HL-60/S4 treated with retinoic acid at 250 ng/mL for 4 days and 3 days (cell line): ENCODE data around the gene ABCB9.
"Not testable (repeated sequence)": the region's sequence is repeated elsewhere in the genome, so short reads cannot be mapped to it uniquely, and the experiment has no call there.

Source experiments
- in situ Hi-C: fragments of 300-500 bp; cut with MboI; formaldehyde crosslinking; loops from 2 replicates; pipeline ENCODE4 v1.7.0; 2022; ENCODE audit warnings: low sequenced_read_pairs

Gene ABCB9

GRCh38 chr12:122903693-122904034, 62.6 kb downstream of the ABCB9 start:
- in situ Hi-C loops: no loop called here

DNA sequence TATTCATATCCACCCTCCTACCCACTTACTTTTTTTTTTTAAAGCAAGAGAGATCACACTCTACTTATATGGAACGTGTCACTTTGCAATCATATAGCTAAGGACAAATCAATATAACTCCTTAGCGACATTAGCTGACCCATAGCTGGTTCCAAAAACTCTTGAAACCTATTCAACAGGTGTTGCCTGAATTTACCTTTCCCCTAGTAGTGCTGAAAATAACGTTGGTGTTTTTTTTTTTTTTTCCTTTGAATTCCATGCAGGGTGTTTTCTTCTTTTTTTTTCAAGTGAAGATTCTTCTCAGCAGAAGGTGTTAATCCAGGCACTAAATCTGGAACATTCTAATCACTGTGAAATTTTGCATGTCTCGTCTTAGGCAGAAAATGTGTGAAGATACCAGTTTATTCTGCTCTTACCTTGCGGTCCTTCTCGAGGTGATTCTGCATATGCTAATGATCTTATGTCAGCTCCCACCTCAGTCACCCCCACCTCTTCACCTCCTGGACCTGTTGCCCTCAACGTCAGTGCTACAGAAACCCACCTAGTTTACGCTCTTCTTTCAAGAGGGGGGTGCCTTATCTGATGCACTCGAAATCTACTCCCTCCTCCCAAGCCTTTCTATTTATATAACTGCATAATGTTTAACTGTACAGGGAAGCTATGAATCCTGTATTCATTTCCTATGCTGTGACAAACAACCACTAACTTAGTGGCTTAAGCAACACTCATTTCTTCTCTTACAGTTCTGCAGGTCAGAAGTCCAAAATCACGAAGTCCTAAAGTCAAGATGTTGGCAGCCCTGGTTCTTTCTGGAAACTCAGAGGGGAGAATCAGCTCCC, 63.2 kb downstream of the ABCB9 start:
- in situ Hi-C loops: no loop called here

GRCh38 chr12:122899887-122900286, 66.4 kb downstream of the ABCB9 start:
- in situ Hi-C loops: no loop called here

- in situ Hi-C loops: no loop called here
These were observed 69.6 kb downstream of the ABCB9 start for GRCh38 chr12:122896662-122897061.

- in situ Hi-C loops: no loop called here
These were observed 70.3 kb downstream of the ABCB9 start, which contains the start of gene VPS37B for GRCh38 chr12:122895704-122896636. Gene VPS37B, minus strand, starts transcription at chr12:122896124. Its CDS starts 62 bp downstream, at chr12:122896062.

DNA sequence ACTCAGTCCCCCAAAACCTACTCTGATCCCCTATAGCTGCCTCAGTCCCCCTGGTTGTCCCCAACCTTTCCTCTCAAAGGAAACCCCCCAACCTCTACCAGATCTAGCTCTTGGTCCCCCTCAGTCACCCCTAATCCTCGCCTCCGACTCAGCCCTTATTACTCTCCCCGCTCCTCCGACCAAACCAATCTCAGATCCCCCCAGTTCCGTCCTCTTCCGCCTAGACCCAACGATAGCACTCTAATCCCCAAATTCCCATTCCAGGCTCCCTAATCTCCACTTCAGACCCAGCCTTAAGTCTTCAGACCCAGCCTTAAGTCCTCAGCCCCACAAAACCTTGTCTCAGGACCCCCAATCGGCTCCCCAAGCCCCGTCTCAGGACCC, 71.0 kb downstream of the ABCB9 start:
- in situ Hi-C loops: no loop called here

- in situ Hi-C loops: no loop called here
These were observed 71.8 kb downstream of the ABCB9 start for GRCh38 chr12:122894193-122895121.

- in situ Hi-C loops: no loop called here
These were observed 72.8 kb downstream of the ABCB9 start for GRCh38 chr12:122893208-122894153.

DNA sequence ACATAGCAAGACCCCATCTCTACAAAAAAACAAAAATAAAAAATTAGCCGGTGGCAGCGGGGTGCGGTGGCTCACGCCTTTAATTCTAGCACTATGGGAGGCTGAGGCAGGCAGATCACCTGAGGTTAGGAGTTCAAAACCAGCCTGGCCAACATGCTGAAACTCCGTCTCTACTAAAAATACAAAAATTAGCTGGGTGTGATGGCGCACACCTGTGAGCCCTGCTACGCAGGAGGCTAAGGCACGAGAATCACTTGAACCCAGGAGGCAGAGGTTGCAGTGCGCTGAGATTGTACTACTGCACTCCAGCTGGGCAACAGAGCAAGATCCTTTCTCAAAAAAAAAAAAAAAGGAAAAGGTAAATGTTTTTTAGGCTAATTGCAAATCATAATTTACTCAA, 73.5 kb downstream of the ABCB9 start:
- in situ Hi-C loops: not testable (repeated sequence)

- in situ Hi-C loops: no loop called here
These were observed 74.4 kb downstream of the ABCB9 start for GRCh38 chr12:122891661-122892525.

DNA sequence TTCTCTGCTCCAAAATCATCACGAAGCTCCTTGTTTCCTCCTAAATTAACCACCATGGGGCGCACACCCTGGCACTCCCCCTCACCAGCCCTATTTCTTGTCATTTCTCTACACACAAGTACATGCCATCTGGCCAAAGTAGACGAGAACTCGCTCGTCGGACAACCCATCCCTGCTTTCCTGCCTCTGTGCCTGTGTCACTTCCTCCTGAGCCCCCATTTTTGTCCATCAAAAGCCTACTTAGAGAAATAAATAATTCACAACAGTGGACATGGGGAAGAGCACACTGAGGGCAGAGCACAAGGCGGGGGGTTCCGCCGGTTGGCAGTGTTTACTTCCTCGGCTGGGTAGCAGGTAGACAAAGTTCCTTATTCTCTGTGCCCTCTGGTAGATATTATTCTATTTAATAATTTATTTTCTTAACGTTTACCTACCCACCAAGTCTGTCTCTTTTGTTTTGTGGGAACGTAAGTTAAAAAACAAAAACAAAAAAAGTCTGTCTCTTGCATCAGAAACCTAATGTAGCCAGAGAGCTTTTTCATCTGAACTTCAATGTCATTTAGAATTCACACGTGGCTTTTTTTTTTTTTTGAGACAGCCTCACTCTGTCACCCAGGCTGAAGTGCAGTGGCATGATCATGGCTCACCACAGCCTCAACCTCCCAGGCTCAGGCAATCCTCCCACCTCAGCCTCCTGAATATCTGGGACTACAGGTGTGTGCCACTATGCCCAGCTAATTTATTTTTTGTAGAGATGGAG, 76.3 kb downstream of the ABCB9 start:
- in situ Hi-C loops: no loop called here

- in situ Hi-C loops: no loop called here
These were observed 78.0 kb downstream of the ABCB9 start for GRCh38 chr12:122888232-122888752.

DNA sequence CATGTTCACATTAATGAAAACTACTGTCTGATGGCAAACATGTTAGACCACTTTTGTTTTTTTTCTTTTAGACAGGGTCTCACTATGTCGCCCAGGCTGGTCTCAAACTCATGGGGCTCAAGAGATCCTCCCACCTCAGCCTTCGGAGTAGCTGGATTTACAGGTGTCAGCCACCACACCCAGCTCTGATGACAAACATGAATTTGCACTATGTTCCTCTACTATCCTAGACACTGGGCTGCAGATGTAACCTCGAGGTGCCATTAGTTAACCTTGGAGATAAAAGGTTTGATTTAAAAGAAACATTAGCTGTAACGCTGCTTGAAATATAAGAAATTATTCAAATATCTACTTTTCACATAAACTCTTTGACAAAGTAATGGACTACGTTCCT, 78.4 kb downstream of the ABCB9 start:
- in situ Hi-C loops: no loop called here

DNA sequence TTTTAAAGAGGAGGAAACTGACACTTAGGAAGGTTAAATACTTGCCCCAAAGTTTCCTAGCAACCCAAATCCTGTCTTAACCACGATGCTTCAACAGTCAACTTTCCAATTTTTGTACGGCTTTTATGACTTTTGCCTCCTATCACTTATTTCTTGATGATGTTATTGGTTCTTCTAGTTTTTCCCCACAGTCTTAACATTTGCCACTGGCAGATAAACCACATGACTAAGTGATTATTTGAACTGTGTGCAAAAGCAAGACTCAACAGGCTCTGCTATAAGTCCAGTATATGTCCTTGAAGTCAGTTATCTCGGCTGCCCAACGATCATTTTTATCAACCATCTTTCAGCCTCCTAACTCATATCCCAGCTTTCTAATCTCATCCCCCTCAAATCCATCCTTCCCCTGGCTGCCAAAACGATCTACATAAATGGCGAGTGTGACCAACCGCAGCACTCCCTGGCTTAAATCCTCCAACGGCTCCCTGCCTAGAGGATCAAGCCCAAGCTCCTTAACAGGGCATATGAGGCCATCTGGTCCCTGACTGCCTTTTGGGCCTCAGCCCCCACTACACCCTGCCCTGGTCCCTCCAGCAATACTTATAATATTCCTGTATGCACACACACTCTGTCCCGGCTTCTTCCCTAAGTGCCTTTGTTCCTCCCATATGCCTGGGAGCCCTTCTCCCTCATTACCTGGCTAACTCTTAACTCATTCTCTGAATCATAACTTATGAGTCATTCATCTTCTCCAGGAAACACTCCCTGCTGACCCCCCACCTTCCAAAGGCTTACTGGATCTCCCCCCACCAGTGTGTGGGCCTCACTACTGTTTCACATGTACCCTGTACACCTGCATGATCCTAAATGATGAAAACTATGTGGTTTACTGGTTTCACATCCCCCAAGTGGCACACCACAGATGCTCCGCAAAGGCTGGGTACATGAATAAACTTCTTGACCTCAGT, 79.1 kb downstream of the ABCB9 start:
- in situ Hi-C loops: no loop called here

GRCh38 chr12:122886161-122886560, 80.1 kb downstream of the ABCB9 start:
- in situ Hi-C loops: no loop called here

GRCh38 chr12:122884860-122885259, 81.4 kb downstream of the ABCB9 start:
- in situ Hi-C loops: no loop called here
